H9 (cell line): ENCODE results near the gene MRPL51. TPM values are rescaled to one million over a fixed set of nuclear protein-coding genes. Genes with fewer than 3 reads are reported as not detected.

ENCODE experiments used
- DNase-seq: peaks from one replicate; pipeline ENCODE4 v3.0.0-alpha.2; 2017
- H2AFZ ChIP-seq: one replicate; pipeline ENCODE4 v1.6.1; 2013; ENCODE audit warnings: mild to moderate bottlenecking, low read length, control low read depth, moderate library complexity
- H2AK5ac ChIP-seq: 2 replicates; pipeline ENCODE4 v1.6.1; 2013; ENCODE audit warnings: low read length, control low read depth, mixed read lengths; ENCODE audit not compliant: insufficient read length
- H2BK120ac ChIP-seq: one replicate; pipeline ENCODE4 v1.6.1; 2013; ENCODE audit warnings: low read depth, mild to moderate bottlenecking, low read length, control low read depth, inconsistent platforms; ENCODE audit not compliant: poor library complexity, severe bottlenecking
- H2BK12ac ChIP-seq: 2 replicates; pipeline ENCODE4 v1.6.1; 2013; ENCODE audit warnings: low read length, control low read depth, mixed read lengths, low read depth; ENCODE audit not compliant: insufficient read length
- H2BK15ac ChIP-seq: 2 replicates; pipeline ENCODE4 v1.6.1; 2013; ENCODE audit warnings: low read depth, low read length, control low read depth
- H2BK20ac ChIP-seq: one replicate; pipeline ENCODE4 v1.6.1; 2013; ENCODE audit warnings: low read depth, mild to moderate bottlenecking, low read length, control low read depth, inconsistent platforms; ENCODE audit not compliant: poor library complexity, severe bottlenecking
- H2BK5ac ChIP-seq: 2 replicates; pipeline ENCODE4 v1.6.1; 2013; ENCODE audit warnings: low read length, control low read depth, mixed read lengths; ENCODE audit not compliant: insufficient read length
- H3K14ac ChIP-seq: 2 replicates; pipeline ENCODE4 v1.6.1; 2013; ENCODE audit warnings: low read length, control low read depth; ENCODE audit not compliant: insufficient read depth
- H3K18ac ChIP-seq: 2 replicates; pipeline ENCODE4 v1.6.1; 2013; ENCODE audit warnings: low read depth, mild to moderate bottlenecking, mixed read lengths, low read length, control low read depth; ENCODE audit not compliant: insufficient read length
- H3K23ac ChIP-seq: 2 replicates; pipeline ENCODE4 v1.6.1; 2013; ENCODE audit warnings: low read length, control low read depth, mixed read lengths, low read depth; ENCODE audit not compliant: insufficient read length
- H3K23me2 ChIP-seq: 2 replicates; pipeline ENCODE4 v1.6.1; 2013; ENCODE audit warnings: low read depth, mild to moderate bottlenecking, mixed read lengths, low read length, control low read depth; ENCODE audit not compliant: insufficient read length, poor library complexity, severe bottlenecking
- H3K27ac ChIP-seq: 2 replicates; pipeline ENCODE4 v1.5.1; 2013; ENCODE audit warnings: low read length, control low read depth, mixed read lengths, low read depth; ENCODE audit not compliant: insufficient read length
- H3K27me3 ChIP-seq: 2 replicates; pipeline ENCODE4 v1.6.1; 2013; ENCODE audit warnings: low read length, control low read depth, inconsistent platforms; ENCODE audit not compliant: insufficient read depth
- H3K4ac ChIP-seq: 2 replicates; pipeline ENCODE4 v1.6.1; 2013; ENCODE audit warnings: low read depth, mild to moderate bottlenecking, control low read depth, inconsistent platforms, low read length, moderate library complexity
- H3K4me1 ChIP-seq: 2 replicates; pipeline ENCODE4 v1.6.1; 2013; ENCODE audit warnings: low read length, control low read depth, inconsistent platforms; ENCODE audit not compliant: insufficient read depth
- H3K4me2 ChIP-seq: 2 replicates; pipeline ENCODE4 v1.6.1; 2013; ENCODE audit warnings: low read length, control low read depth, mixed read lengths; ENCODE audit not compliant: insufficient read length, insufficient read depth
- H3K56ac ChIP-seq: 2 replicates; pipeline ENCODE4 v1.6.1; 2013; ENCODE audit warnings: low read depth, mild to moderate bottlenecking, mixed read lengths, low read length, control low read depth; ENCODE audit not compliant: insufficient read length
- H3K79me1 ChIP-seq: 2 replicates; pipeline ENCODE4 v1.6.1; 2013; ENCODE audit warnings: low read depth, mild to moderate bottlenecking, moderate library complexity, low read length, control low read depth, inconsistent platforms; ENCODE audit not compliant: insufficient read depth, poor library complexity, severe bottlenecking
- H3K79me2 ChIP-seq: 2 replicates; pipeline ENCODE4 v1.6.1; 2013; ENCODE audit warnings: low read length, control low read depth, inconsistent platforms; ENCODE audit not compliant: insufficient read depth
- H3K9ac ChIP-seq: 2 replicates; pipeline ENCODE4 v1.6.1; 2013; ENCODE audit warnings: low read length, control low read depth, mixed read lengths; ENCODE audit not compliant: insufficient read length; ENCODE audit errors: extremely low read depth
- H3K9me3 ChIP-seq: one replicate; pipeline ENCODE4 v1.6.1; 2013; ENCODE audit warnings: low read depth, low read length, inconsistent platforms; ENCODE audit not compliant: control insufficient read depth
- H3T11ph ChIP-seq: one replicate; pipeline ENCODE4 v1.6.1; 2013; ENCODE audit warnings: mild to moderate bottlenecking, low read length, control low read depth, inconsistent platforms
- H4K20me1 ChIP-seq: one replicate; pipeline ENCODE4 v1.6.1; 2013; ENCODE audit not compliant: control insufficient read depth, insufficient read length, insufficient read depth
- H4K5ac ChIP-seq: 2 replicates; pipeline ENCODE4 v1.6.1; 2013; ENCODE audit warnings: low read depth, mild to moderate bottlenecking, mixed read lengths, low read length, control low read depth; ENCODE audit not compliant: insufficient read length
- H4K8ac ChIP-seq: replicated peaks from 2 replicates; pipeline ENCODE4 v1.6.1; 2013; ENCODE audit warnings: low read length, control low read depth, mixed read lengths, low read depth; ENCODE audit not compliant: insufficient read length
- H4K91ac ChIP-seq: 2 replicates; pipeline ENCODE4 v1.6.1; 2013; ENCODE audit warnings: low read depth, mild to moderate bottlenecking, moderate library complexity, mixed read lengths, low read length, control low read depth; ENCODE audit not compliant: insufficient read length
- H3K27ac Mint-ChIP-seq, 3 experiments: 2 replicates in 2 of 3; 3 replicates in 1 of 3; pipeline ENCODE4 v1.8.0; 2020 to 2021; ENCODE audit warnings: mixed read lengths in 3 of 3, mild to moderate bottlenecking in 1 of 3, moderate library complexity in 1 of 3
- H3K27me3 Mint-ChIP-seq: 2 replicates; pipeline ENCODE4 v1.8.0; 2021; ENCODE audit warnings: low read depth, mild to moderate bottlenecking, moderate library complexity, mixed read lengths
- H3K36me3 Mint-ChIP-seq, 3 experiments: 2 replicates in 2 of 3; 3 replicates in 1 of 3; pipeline ENCODE4 v1.8.0; 2020 to 2021; ENCODE audit warnings: low read depth in 3 of 3, mixed read lengths in 3 of 3; ENCODE audit not compliant: insufficient read depth in 1 of 3
- H3K4me1 Mint-ChIP-seq, 2 experiments: 2 replicates each; pipeline ENCODE4 v1.8.0; 2020; ENCODE audit warnings: mixed read lengths in 2 of 2
- H3K4me3 Mint-ChIP-seq, 2 experiments: 2 replicates in 1 of 2; 3 replicates in 1 of 2; pipeline ENCODE4 v1.8.0; 2020 to 2021; ENCODE audit warnings: mild to moderate bottlenecking in 2 of 2, mixed read lengths in 2 of 2, moderate library complexity in 1 of 2
- H3K9me3 Mint-ChIP-seq, 2 experiments: 2 replicates in 1 of 2; 3 replicates in 1 of 2; pipeline ENCODE4 v1.8.0; 2020; ENCODE audit warnings: mild to moderate bottlenecking in 2 of 2, mixed read lengths in 2 of 2, moderate library complexity in 1 of 2
- CTCF ChIP-seq: fragments of 200-600 bp; sonication (generic); conservative IDR thresholded peaks from 3 replicates; pipeline ENCODE4 v1.8.0; 2021; ENCODE audit warnings: antibody characterized with exemption, mild to moderate bottlenecking
- WGBS: extraction: QIAGEN DNeasy Blood & Tissue Kit; methylation state at CpG from one replicate; pipeline ENCODE4 v1.1.7; 2013; ENCODE audit warnings: missing lambda C conversion rate, low lambda C conversion rate, mixed read lengths; ENCODE audit not compliant: insufficient read length; ENCODE audit errors: extremely low coverage; 5-methylcytosine and 5-hydroxymethylcytosine counted together
- total RNA-seq: library from RNA; stranded (reverse); gene quantifications from 2 replicates; pipeline ENCODE4 v1.2.1, GENCODE V29; 2021

MRPL51 gene
- total RNA-seq, 1 experiment from 2014 or later: 329 TPM

DNA sequence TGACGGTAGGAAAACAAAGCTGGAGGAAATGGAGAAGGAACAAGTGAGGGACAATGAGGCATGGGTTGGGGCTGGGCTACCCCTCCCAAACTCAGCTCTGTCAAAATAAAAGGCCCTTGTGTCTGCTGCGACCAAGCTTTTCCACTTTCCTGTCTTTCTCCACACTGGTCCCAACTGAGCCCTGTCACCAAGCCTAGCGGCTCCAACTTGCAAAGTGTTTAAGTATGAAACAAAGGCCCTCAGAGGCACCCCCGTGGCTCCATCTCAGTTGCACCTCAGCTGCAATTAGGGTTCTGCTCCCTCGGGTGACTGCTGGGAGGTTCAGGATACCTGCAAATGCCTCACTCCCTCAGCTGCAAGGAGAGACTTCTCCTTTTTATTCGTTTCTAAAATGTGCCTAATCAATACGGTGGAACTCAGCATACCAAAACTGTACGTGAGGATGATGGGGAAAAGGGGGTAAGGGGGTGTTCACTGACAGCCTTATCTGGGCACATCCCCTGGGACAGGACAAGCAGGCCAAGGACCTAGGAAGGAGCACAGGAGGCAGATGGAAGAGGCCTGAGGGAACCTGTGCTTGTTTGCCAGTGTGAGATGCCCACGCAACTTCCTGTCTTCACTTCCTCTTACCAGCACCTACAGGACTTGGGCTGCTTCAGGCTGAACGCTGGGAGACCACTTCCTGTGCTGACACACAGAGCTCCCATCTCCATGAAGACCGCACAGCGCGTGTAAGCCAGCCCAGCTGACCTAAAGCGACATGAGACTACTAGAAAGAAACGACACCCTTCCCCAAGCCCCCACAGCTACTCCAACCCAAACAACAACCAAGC is 31.4 kb downstream of the MRPL51 start:
- no peak overlapping the region for H2AK5ac ChIP-seq
- no peaks in the 10 kb centered on the region for H3K79me2 ChIP-seq
- no peaks in the 10 kb centered on the region for H3K9me3 ChIP-seq
- no peak overlapping the region for H2BK15ac ChIP-seq
- H3K23me2 ChIP-seq: no peaks in the 10 kb centered on the region
- peak overlapping the region; percentile 16 to 31 (median 21); a peak in 4 of 7 replicates for H3K27ac Mint-ChIP-seq
- H2AFZ ChIP-seq: no peak overlapping the region
- no peak overlapping the region for H3K56ac ChIP-seq
- no CpG with 5 or more reads among the region's 15 CpGs for WGBS
- no peaks in the 10 kb centered on the region for H3K79me1 ChIP-seq
- H4K5ac ChIP-seq: no peak overlapping the region
- no peak overlapping the region for H3K27ac ChIP-seq
- no peak for TF ChIP-seq CTCF
- no peak overlapping the region for H2BK12ac ChIP-seq
- peaks cover 28 to 71% (median 53%) of the 10 kb centered on the region in 3 experiments; a peak in 6 of 7 replicates for H3K36me3 Mint-ChIP-seq
- no peak overlapping the region for H3K14ac ChIP-seq
- no peak for DNase-seq
- H3K9me3 Mint-ChIP-seq: no peaks in the 10 kb centered on the region
- no peaks in the 10 kb centered on the region for H3K27me3 ChIP-seq
- H3K4me2 ChIP-seq: no peak overlapping the region
- H3K4me1 ChIP-seq: no peaks in the 10 kb centered on the region
- H3K18ac ChIP-seq: no peak overlapping the region
- H4K20me1 ChIP-seq: no peaks in the 10 kb centered on the region
- no peak overlapping the region; a peak in 1 of 5 replicates for H3K4me3 Mint-ChIP-seq
- H3K4me1 Mint-ChIP-seq: peaks cover 0 to 14% of the 10 kb centered on the region in 2 experiments
- H3T11ph ChIP-seq: no peak overlapping the region
- H2BK120ac ChIP-seq: no peak overlapping the region
- H3K4ac ChIP-seq: no peak overlapping the region
- H3K23ac ChIP-seq: no peak overlapping the region
- H3K9ac ChIP-seq: no peak overlapping the region
- no peak overlapping the region for H4K8ac ChIP-seq
- no peak overlapping the region for H2BK20ac ChIP-seq
- H3K27me3 Mint-ChIP-seq: no peaks in the 10 kb centered on the region
- no peak overlapping the region for H2BK5ac ChIP-seq
- H4K91ac ChIP-seq: no peak overlapping the region
